Measurements from ENCODE around the gene DUSP18. TPM values are rescaled to one million over a fixed set of nuclear protein-coding genes. Genes with fewer than 3 reads are reported as not detected.
"Not testable (repeated sequence)": the region's sequence is repeated elsewhere in the genome, so short reads cannot be mapped to it uniquely, and the experiment has no call there.

The DUSP18 gene
- total and polyA plus RNA-seq, 2 of the 4 experiments (the other 2 are of a cell fraction) = 14.9 TPM

DNA sequence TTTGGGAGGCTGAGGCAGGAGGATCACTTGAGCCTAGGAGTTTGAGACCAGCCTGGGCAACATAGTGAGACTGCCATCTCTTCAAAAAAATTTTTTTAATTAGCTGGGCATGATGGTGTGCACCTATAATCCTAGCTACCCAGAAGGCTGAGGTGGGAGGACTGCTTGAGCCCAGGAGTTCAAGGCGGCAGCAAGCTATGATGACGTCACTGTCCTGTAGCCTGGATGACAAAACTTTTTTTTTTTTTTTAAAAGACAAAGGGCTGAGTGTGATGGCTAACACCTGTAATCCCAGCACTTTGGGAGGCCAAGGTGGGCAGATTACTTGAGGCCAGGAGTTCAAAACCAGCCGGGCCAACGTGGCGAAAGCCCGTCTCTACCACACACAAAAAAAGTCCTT, 47.8 kb downstream of the DUSP18 start:
- H3K36me3 ChIP-seq (ENCODE audit: control insufficient read depth, insufficient read depth, low read length); dilution Hi-C loops (cut with HindIII; ENCODE audit: low sequenced_read_pairs, unreplicated experiment): not testable (repeated sequence)

More for the DNA sequence above, 47.8 kb downstream of the DUSP18 start:
- H3K4me3 ChIP-seq (ENCODE audit: insufficient read depth, low read depth, low read length); H3K4me2 ChIP-seq (ENCODE audit: low read depth, low read length); intact Hi-C loops (cut with micrococcal nuclease); H4K8ac ChIP-seq (ENCODE audit: low read depth in 2 of 2, low read length in 2 of 2); H4K91ac ChIP-seq (ENCODE audit: insufficient read depth, low read depth, low read length); H3K4ac ChIP-seq (ENCODE audit: low read depth, low read length); H3K14ac ChIP-seq (replicated peaks; ENCODE audit: low read depth, low read length); H2AK5ac ChIP-seq (ENCODE audit: low read depth, low read length); H3K4me1 ChIP-seq (ENCODE audit: control insufficient read depth, insufficient read depth, low read length); BruUV-seq (replicated peaks); H2AK9ac ChIP-seq (replicated peaks; ENCODE audit: low read depth, low read length, poor library complexity); H3K56ac ChIP-seq (ENCODE audit: extremely low read depth, insufficient read depth, low read length); H3K9me3 ChIP-seq (ENCODE audit: control insufficient read depth, insufficient read depth, low read length); H3K27ac ChIP-seq (ENCODE audit: insufficient read depth, low read length); H4K5ac ChIP-seq (ENCODE audit: low read depth, low read length); H3K79me1 ChIP-seq (ENCODE audit: low read depth in 1 of 2, low read length in 2 of 2); H3K27me3 ChIP-seq (ENCODE audit: control insufficient read depth, insufficient read depth, low read length); H4K20me1 ChIP-seq (ENCODE audit: insufficient read depth, low read length); H3K9me1 ChIP-seq (ENCODE audit: insufficient read depth, low read length); H3K23ac ChIP-seq (ENCODE audit: low read depth, low read length); DNase-seq; H3K18ac ChIP-seq (ENCODE audit: low read depth, low read length); H2BK120ac ChIP-seq (ENCODE audit: low read depth, low read length); H2BK5ac ChIP-seq (ENCODE audit: low read depth, low read length, poor library complexity, severe bottlenecking); H2AFZ ChIP-seq (replicated peaks; ENCODE audit: low read length, poor library complexity); H3K9ac ChIP-seq (ENCODE audit: low read depth, low read length); H2BK15ac ChIP-seq (ENCODE audit: low read depth, low read length); ATAC-seq (ENCODE audit: low read depth); H2BK20ac ChIP-seq (ENCODE audit: low read depth, low read length): not testable (repeated sequence)
- POLR2A ChIA-PET (ENCODE audit: unreplicated experiment) = interaction anchor here (0.5 kb wide), 1 partner anchor 196 kb away, joined by 3 read pairs; no protein-coding TSS in a partner anchor
- in situ Hi-C loops (cut with MboI; ENCODE audit: low sequenced_read_pairs) = loop anchor here (10.0 kb wide), 1 partner anchor 285 kb away; no protein-coding TSS in a partner anchor
- WGBS, 2 experiments (ENCODE audit: extremely low coverage in 2 of 2, insufficient read length in 1 of 2) = 100% methylated on average over 1 of the region's 6 CpGs; no CpG with 5 or more reads in 1 of the 2 experiments
- CTCF ChIA-PET = interaction anchor here (0.6 kb wide), 1 partner anchor 8 kb away, joined by 5 read pairs; no protein-coding TSS in a partner anchor
